ENCODE measurements around the gene E2F8.

DNA sequence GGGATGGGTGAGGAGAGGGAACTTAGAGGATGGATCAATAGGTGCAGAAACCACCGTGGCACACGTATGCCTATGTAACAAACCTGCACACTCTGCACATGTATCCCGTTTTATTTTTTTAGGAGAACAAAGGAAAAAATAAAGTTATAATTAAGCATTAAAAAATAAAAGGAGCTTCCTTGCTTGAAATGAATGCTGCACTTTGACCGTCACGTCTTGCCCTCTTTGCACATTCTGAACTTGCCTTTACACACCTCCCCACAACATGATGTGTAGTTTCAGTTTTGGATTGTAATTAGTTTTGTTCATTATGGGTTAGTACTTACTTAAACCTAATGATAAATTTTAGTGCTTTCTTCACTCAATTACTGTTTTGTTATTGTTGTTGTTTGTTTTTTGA lies 35.9 kb downstream of the E2F8 start:
- TF ChIP-seq EZH2phosphoT487 (IDR thresholded peaks at IDR 0.05; ENCODE audit: borderline replicate concordance) (no peak), POLR2A (IDR thresholded peaks at IDR 0.05; ENCODE audit: borderline replicate concordance, extremely low read depth, insufficient read depth, insufficient read length) (no peak), EZH2 (IDR thresholded peaks at IDR 0.05) (no peak), POLR2AphosphoS5 (IDR thresholded peaks at IDR 0.05; ENCODE audit: low read depth, low read length) (no peak), SP1 (IDR thresholded peaks at IDR 0.05; ENCODE audit: low read depth) (no peak), YY1 (IDR thresholded peaks at IDR 0.05; ENCODE audit: extremely low read depth, insufficient replicate concordance, low read depth, low read length) (no peak), CEBPB (IDR thresholded peaks at IDR 0.05; ENCODE audit: low read depth) (no peak), CBX3 (IDR thresholded peaks at IDR 0.05; ENCODE audit: low read depth) (no peak), SIN3A (IDR thresholded peaks at IDR 0.05; ENCODE audit: low read depth) (no peak)
- TF ChIP-seq, protein P1, sequence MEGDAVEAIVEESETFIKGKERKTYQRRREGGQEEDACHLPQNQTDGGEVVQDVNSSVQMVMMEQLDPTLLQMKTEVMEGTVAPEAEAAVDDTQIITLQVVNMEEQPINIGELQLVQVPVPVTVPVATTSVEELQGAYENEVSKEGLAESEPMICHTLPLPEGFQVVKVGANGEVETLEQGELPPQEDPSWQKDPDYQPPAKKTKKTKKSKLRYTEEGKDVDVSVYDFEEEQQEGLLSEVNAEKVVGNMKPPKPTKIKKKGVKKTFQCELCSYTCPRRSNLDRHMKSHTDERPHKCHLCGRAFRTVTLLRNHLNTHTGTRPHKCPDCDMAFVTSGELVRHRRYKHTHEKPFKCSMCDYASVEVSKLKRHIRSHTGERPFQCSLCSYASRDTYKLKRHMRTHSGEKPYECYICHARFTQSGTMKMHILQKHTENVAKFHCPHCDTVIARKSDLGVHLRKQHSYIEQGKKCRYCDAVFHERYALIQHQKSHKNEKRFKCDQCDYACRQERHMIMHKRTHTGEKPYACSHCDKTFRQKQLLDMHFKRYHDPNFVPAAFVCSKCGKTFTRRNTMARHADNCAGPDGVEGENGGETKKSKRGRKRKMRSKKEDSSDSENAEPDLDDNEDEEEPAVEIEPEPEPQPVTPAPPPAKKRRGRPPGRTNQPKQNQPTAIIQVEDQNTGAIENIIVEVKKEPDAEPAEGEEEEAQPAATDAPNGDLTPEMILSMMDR (IDR thresholded peaks at IDR 0.05 in 2 of 3, conservative IDR thresholded peaks at IDR 0.05 in 1 of 3; ENCODE audit: borderline replicate concordance in 1 of 3, insufficient read depth in 1 of 3, low read depth in 2 of 3, low read length in 2 of 3): no peak
- TF ChIP-seq, protein P2, sequence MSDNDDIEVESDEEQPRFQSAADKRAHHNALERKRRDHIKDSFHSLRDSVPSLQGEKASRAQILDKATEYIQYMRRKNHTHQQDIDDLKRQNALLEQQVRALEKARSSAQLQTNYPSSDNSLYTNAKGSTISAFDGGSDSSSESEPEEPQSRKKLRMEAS (IDR thresholded peaks at IDR 0.05): no peak
- TF ChIP-seq, protein P3, sequence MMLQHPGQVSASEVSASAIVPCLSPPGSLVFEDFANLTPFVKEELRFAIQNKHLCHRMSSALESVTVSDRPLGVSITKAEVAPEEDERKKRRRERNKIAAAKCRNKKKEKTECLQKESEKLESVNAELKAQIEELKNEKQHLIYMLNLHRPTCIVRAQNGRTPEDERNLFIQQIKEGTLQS (IDR thresholded peaks at IDR 0.05): no peak
- TF ChIP-seq, protein P4, sequence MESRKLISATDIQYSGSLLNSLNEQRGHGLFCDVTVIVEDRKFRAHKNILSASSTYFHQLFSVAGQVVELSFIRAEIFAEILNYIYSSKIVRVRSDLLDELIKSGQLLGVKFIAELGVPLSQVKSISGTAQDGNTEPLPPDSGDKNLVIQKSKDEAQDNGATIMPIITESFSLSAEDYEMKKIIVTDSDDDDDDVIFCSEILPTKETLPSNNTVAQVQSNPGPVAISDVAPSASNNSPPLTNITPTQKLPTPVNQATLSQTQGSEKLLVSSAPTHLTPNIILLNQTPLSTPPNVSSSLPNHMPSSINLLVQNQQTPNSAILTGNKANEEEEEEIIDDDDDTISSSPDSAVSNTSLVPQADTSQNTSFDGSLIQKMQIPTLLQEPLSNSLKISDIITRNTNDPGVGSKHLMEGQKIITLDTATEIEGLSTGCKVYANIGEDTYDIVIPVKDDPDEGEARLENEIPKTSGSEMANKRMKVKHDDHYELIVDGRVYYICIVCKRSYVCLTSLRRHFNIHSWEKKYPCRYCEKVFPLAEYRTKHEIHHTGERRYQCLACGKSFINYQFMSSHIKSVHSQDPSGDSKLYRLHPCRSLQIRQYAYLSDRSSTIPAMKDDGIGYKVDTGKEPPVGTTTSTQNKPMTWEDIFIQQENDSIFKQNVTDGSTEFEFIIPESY (IDR thresholded peaks at IDR 0.05; ENCODE audit: extremely low read depth, insufficient replicate concordance, low read length): no peak

Measured in HCT116 (cell line).